Brain microvascular endothelial cell (primary cell): ENCODE data around the gene ZNF142.

Source experiments
- DNase-seq: peaks from one replicate; pipeline ENCODE4 v3.0.0-alpha.2; 2020
- H3K27ac ChIP-seq: fragments of 250-450 bp; sonication (Bioruptor Pico); 2 replicates; pipeline ENCODE4 v1.5.1; 2020; ENCODE audit warnings: mild to moderate bottlenecking, moderate library complexity
- H3K27me3 ChIP-seq: fragments of 250-450 bp; sonication (Bioruptor Pico); replicated peaks from 2 replicates; pipeline ENCODE4 v1.5.1; 2020; ENCODE audit warnings: mild to moderate bottlenecking
- H3K36me3 ChIP-seq: fragments of 250-450 bp; sonication (Bioruptor Pico); replicated peaks from 2 replicates; pipeline ENCODE4 v1.5.1; 2020; ENCODE audit warnings: mild to moderate bottlenecking
- H3K4me3 ChIP-seq: 2 replicates; pipeline ENCODE4 v1.5.1; 2011; ENCODE audit warnings: low read depth, mild to moderate bottlenecking, control low read depth, low read length, moderate library complexity
- CTCF ChIP-seq: IDR thresholded peaks from 2 replicates; pipeline ENCODE4 v1.5.1; 2011; ENCODE audit warnings: low read depth, mild to moderate bottlenecking, moderate library complexity, low read length, control low read depth, inconsistent platforms; ENCODE audit errors: missing control alignments
- in situ Hi-C: cut with HindIII; loops from 2 replicates; pipeline ENCODE4 v1.10.0; 2017; ENCODE audit warnings: low sequenced_read_pairs, low pct_ligation_motif_present

ZNF142 gene

GRCh38 chr2:218642121-218642656 is 17.2 kb downstream of the ZNF142 start:
- no peak for TF ChIP-seq CTCF
- Histone ChIP-seq H3K4me3 (no peak overlapping the region), H3K36me3 (peaks cover 77% of the 10 kb centered on the region), H3K27me3 (no peaks in the 10 kb centered on the region), H3K27ac (no peak overlapping the region)
- in situ Hi-C loops = no loop called here
- DNase-seq = no peak

- DNase-seq = no peak
- Histone ChIP-seq H3K4me3 (no peak overlapping the region), H3K27me3 (no peaks in the 10 kb centered on the region), H3K36me3 (peaks cover 73% of the 10 kb centered on the region), H3K27ac (no peak overlapping the region)
- no peak for TF ChIP-seq CTCF
- in situ Hi-C loops = no loop called here
Observed at GRCh38 chr2:218638372-218638771, 21.1 kb downstream of the ZNF142 start.

- Histone ChIP-seq H3K27ac (no peak overlapping the region), H3K36me3 (peaks cover 53% of the 10 kb centered on the region), H3K27me3 (no peaks in the 10 kb centered on the region), H3K4me3 (no peak overlapping the region)
- in situ Hi-C loops = no loop called here
- no peak for DNase-seq
- no peak for TF ChIP-seq CTCF
Observed at GRCh38 chr2:218635719-218636118, 23.7 kb downstream of the ZNF142 start.

- Histone ChIP-seq H3K36me3 (peaks cover 22% of the 10 kb centered on the region), H3K4me3 (no peak overlapping the region), H3K27me3 (no peaks in the 10 kb centered on the region), H3K27ac (no peak overlapping the region)
- no peak for TF ChIP-seq CTCF
- in situ Hi-C loops = no loop called here
- peak; percentile 53 for DNase-seq
Observed at GRCh38 chr2:218631837-218632236, 27.6 kb downstream of the ZNF142 start.

- in situ Hi-C loops = no loop called here
- no peak for DNase-seq
- H3K36me3 ChIP-seq = no peaks in the 10 kb centered on the region
Observed at GRCh38 chr2:218627939-218628338, 31.5 kb downstream of the ZNF142 start.

More at GRCh38 chr2:218627939-218628338, 31.5 kb downstream of the ZNF142 start:
- Histone ChIP-seq H3K27ac (no peak overlapping the region), H3K27me3 (no peaks in the 10 kb centered on the region), H3K4me3 (no peak overlapping the region)
- TF ChIP-seq CTCF = no peak
